GM13977 (cell line): ENCODE data around the gene BCL6.

Experiments
- DNase-seq: peaks from one replicate; pipeline ENCODE4 v3.0.0; 2012; ENCODE audit warnings: low spot score
- CTCF ChIP-seq: IDR thresholded peaks from 2 replicates; pipeline ENCODE4 v1.5.1; 2012; ENCODE audit warnings: mild to moderate bottlenecking, control low read depth; ENCODE audit not compliant: insufficient read depth; ENCODE audit errors: extremely low read depth, missing control alignments
- in situ Hi-C: fragments of 300-500 bp; cut with MboI; formaldehyde crosslinking; loops from one replicate; pipeline ENCODE4 v1.12.0; 2022; ENCODE audit warnings: low sequenced_read_pairs, low pct_unique_long_range_greater_than_20kb, mixed read lengths, inconsistent platforms; ENCODE audit not compliant: unreplicated experiment

BCL6 gene

GRCh38 chr3:187698499-187699399 is 46.5 kb downstream of the BCL6 start:
- in situ Hi-C loops, result no loop called here
- no peak for DNase-seq
- TF ChIP-seq CTCF, result no peak

GRCh38 chr3:187696021-187696420 is 49.2 kb downstream of the BCL6 start:
- DNase-seq, result no peak
- in situ Hi-C loops, result no loop called here
- TF ChIP-seq CTCF, result no peak

GRCh38 chr3:187695449-187695848 is 49.8 kb downstream of the BCL6 start:
- no peak for TF ChIP-seq CTCF
- in situ Hi-C loops, result no loop called here
- DNase-seq, result no peak

GRCh38 chr3:187694801-187695200 is 50.5 kb downstream of the BCL6 start:
- TF ChIP-seq CTCF, result no peak
- DNase-seq, result no peak
- in situ Hi-C loops, result no loop called here

DNA sequence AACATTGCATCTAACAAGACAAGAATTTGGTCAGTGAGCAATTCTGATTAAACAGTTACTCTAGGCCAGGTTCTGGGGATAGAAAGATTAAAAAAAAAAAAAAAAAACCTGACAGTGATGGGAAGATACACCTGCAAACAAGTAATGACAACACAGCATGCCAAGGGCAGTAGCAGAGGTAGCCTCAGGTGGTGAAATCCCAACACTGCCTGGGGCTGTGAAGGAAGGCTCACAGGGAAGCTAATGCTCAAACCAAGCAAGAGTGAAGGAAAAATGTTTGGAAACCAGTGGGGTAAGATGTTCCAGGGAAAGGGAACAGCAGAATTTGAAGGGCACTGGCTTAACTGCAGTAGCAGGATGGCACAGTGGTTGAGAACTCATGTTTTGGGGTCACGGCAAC is 51.8 kb downstream of the BCL6 start:
- DNase-seq, result no peak
- in situ Hi-C loops, result no loop called here
- TF ChIP-seq CTCF, result no peak

DNA sequence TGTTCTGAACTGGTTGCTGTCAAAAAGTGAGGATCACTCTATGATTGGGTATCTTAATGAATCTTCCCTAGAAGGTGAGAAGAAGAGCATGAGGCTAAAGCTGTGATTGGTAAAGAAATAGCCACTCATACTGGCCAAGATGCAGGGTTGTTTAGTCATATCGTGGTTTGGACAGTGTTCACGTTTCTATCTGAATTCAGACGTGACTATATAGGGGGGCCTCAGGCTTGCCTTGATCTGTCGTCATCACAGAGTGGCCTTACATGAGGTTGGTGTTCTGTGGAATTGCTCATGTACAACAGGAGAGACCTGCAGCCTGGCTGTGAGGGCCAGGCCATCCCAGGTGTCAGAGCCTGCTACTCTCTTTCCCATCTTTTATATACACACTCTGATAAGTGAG is 55.3 kb downstream of the BCL6 start:
- no peak for TF ChIP-seq CTCF
- in situ Hi-C loops, result no loop called here
- DNase-seq, result no peak
